ENCODE measurements around the gene UST.

DNA sequence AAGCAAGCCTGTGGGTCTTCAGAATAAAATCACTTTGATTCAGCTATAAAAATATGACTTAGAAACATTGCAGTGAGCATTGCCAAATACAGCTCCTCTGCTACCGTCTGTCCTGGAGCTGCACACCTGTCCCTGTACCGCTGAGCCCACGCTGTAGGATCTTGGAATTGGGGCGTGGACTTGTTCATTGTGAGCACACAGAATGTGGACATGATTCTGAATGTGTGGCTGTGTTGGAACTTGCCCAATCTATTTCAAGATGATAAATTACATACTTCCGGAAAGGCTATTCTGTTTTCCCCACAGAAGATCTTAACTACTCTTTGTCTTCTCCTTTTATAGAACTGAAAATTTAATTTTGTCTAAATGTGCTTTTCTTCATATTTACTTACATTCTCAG, 107.3 kb downstream of the UST start:
- TF ChIP-seq, protein P1, sequence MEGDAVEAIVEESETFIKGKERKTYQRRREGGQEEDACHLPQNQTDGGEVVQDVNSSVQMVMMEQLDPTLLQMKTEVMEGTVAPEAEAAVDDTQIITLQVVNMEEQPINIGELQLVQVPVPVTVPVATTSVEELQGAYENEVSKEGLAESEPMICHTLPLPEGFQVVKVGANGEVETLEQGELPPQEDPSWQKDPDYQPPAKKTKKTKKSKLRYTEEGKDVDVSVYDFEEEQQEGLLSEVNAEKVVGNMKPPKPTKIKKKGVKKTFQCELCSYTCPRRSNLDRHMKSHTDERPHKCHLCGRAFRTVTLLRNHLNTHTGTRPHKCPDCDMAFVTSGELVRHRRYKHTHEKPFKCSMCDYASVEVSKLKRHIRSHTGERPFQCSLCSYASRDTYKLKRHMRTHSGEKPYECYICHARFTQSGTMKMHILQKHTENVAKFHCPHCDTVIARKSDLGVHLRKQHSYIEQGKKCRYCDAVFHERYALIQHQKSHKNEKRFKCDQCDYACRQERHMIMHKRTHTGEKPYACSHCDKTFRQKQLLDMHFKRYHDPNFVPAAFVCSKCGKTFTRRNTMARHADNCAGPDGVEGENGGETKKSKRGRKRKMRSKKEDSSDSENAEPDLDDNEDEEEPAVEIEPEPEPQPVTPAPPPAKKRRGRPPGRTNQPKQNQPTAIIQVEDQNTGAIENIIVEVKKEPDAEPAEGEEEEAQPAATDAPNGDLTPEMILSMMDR (IDR thresholded peaks at IDR 0.05): no peak
- TF ChIP-seq POLR2A (IDR thresholded peaks at IDR 0.05): no peak

All from right lobe of liver (tissue), 4 donors.